Testis (tissue), 3 donors: Measurements from ENCODE around the gene IL17RE. TPM values are rescaled to one million over a fixed set of nuclear protein-coding genes. Genes with fewer than 3 reads are reported as not detected.
"Not testable (repeated sequence)": the region's sequence is repeated elsewhere in the genome, so short reads cannot be mapped to it uniquely, and the experiment has no call there.

Experiments used
- DNase-seq: peaks from one replicate; pipeline ENCODE4 v3.0.0-alpha.2; 2019
- H3K27ac ChIP-seq, 2 donors: fragments of 200-600 bp; sonication (generic); one replicate each; pipeline ENCODE4 v1.5.1; 2019
- H3K27me3 ChIP-seq: fragments of 200-600 bp; sonication (generic); one replicate; pipeline ENCODE4 v1.5.1; 2019
- H3K36me3 ChIP-seq: fragments of 200-600 bp; sonication (generic); one replicate; pipeline ENCODE4 v1.5.1; 2017; ENCODE audit warnings: low read depth; ENCODE audit errors: missing control alignments
- H3K4me1 ChIP-seq: fragments of 200-600 bp; sonication (generic); one replicate; pipeline ENCODE4 v1.5.1; 2019
- H3K4me3 ChIP-seq, 2 donors: fragments of 200-600 bp; sonication (generic); one replicate each; pipeline ENCODE4 v1.5.1; 2017 to 2019
- H3K9me3 ChIP-seq: fragments of 200-600 bp; sonication (generic); one replicate; pipeline ENCODE4 v1.5.1; 2017
- CTCF ChIP-seq, 3 experiments: fragments of 450-650 bp in 2 of 3; fragments of 200-600 bp in 1 of 3; sonication (generic) in 1 of 3; IDR thresholded peaks; one replicate each; pipeline ENCODE4 v1.5.1; 2016 to 2019; ENCODE audit warnings: antibody characterized with exemption in 3 of 3, mild to moderate bottlenecking in 2 of 3, moderate library complexity in 1 of 3
- POLR2A ChIP-seq: fragments of 450-650 bp; IDR thresholded peaks from one replicate; pipeline ENCODE4 v1.6.1; 2017; ENCODE audit warnings: antibody characterized with exemption, mild to moderate bottlenecking, moderate library complexity
- WGBS, 2 donors: methylation state at CpG; one replicate each; pipeline ENCODE4 v1.1.5; 2018; 5-methylcytosine and 5-hydroxymethylcytosine counted together
- intact Hi-C: fragments of 100-400 bp; cut with DNase I; formaldehyde crosslinking; loops from one replicate; pipeline ENCODE4 v1.15.1; 2023; ENCODE audit warnings: low total_unique reads
- polyA plus RNA-seq: library from polyadenylated mRNA; stranded (reverse); fragments of 350-450 nt; fragmentation: Illumina TruSeq; extraction: RNeasy Lipid Tissue Mini Kit (QIAGEN cat#74804); gene quantifications from one replicate; pipeline ENCODE4 v1.2.3, GENCODE V29; 2014; ENCODE audit warnings: low read depth, low replicate concordance; ENCODE audit not compliant: insufficient read depth
- total RNA-seq, 2 donors: library from RNA; depleted of rRNA; stranded (reverse); fragments of >200 nt; gene quantifications; one replicate each; pipeline ENCODE4 v1.2.3, GENCODE V29; 2016

Gene IL17RE
- total and polyA plus RNA-seq, 3 donors from 2014 or later = 0.43 to 1.8 (median 0.79) TPM

- Histone ChIP-seq H3K27ac (no peak overlapping the region), H3K36me3 (no peaks in the 10 kb centered on the region), H3K9me3 (no peaks in the 10 kb centered on the region), H3K4me1 (no peaks in the 10 kb centered on the region), H3K27me3 (no peaks in the 10 kb centered on the region), H3K4me3 (no peak overlapping the region)
- DNase-seq = no peak
- intact Hi-C loops = no loop called here
- TF ChIP-seq POLR2A (no peak), CTCF (IDR thresholded peaks at IDR 0.05) (no peak)
Observed at GRCh38 chr3:9875448-9875847, 27.2 kb upstream of the IL17RE start.

- H3K27me3 ChIP-seq, H3K4me3 ChIP-seq, H3K9me3 ChIP-seq, H3K4me1 ChIP-seq, DNase-seq, H3K27ac ChIP-seq, intact Hi-C loops, H3K36me3 ChIP-seq: not testable (repeated sequence)
- 79 to 96% methylated on average over 2 to 4 of the region's 4 CpGs for WGBS, 2 donors
Observed at GRCh38 chr3:9876255-9876654, 26.4 kb upstream of the IL17RE start.

- Histone ChIP-seq H3K4me1 (no peaks in the 10 kb centered on the region), H3K27ac (no peak overlapping the region), H3K36me3 (no peaks in the 10 kb centered on the region), H3K9me3 (no peaks in the 10 kb centered on the region), H3K4me3 (no peak overlapping the region), H3K27me3 (no peaks in the 10 kb centered on the region)
- no peak for DNase-seq
- no peak for TF ChIP-seq POLR2A
- TF ChIP-seq CTCF (IDR thresholded peaks at IDR 0.05) = no peak
- WGBS, 2 donors = 95 to 96% methylated on average over 8 to 12 of the region's 12 CpGs
- intact Hi-C loops = no loop called here
Observed at GRCh38 chr3:9876991-9877390, 25.7 kb upstream of the IL17RE start.

- intact Hi-C loops = no loop called here
- no peak for DNase-seq
- Histone ChIP-seq H3K9me3 (no peaks in the 10 kb centered on the region), H3K27ac (no peak overlapping the region), H3K4me1 (no peaks in the 10 kb centered on the region), H3K27me3 (no peaks in the 10 kb centered on the region), H3K4me3 (no peak overlapping the region), H3K36me3 (no peaks in the 10 kb centered on the region)
- no peak for TF ChIP-seq POLR2A
- TF ChIP-seq CTCF (IDR thresholded peaks at IDR 0.05) = no peak
- 63 to 68% methylated on average over 5 of the region's 5 CpGs for WGBS, 2 donors
Observed at GRCh38 chr3:9878700-9879099, 23.9 kb upstream of the IL17RE start.

- no peak for DNase-seq
- intact Hi-C loops = no loop called here
- H3K36me3 ChIP-seq = no peaks in the 10 kb centered on the region
- 83 to 97% methylated on average over 7 of the region's 7 CpGs for WGBS, 2 donors
- no peak for TF ChIP-seq POLR2A
- TF ChIP-seq CTCF (IDR thresholded peaks at IDR 0.05) = no peak
- no peaks in the 10 kb centered on the region for H3K27me3 ChIP-seq
- H3K9me3 ChIP-seq = no peaks in the 10 kb centered on the region
- no peak within 1 kb of the TSS for H3K4me3 ChIP-seq
- H3K27ac ChIP-seq = no peak within 1 kb of the TSS
- no peaks in the 10 kb centered on the region for H3K4me1 ChIP-seq
Observed at GRCh38 chr3:9879830-9880549, 22.7 kb upstream of the IL17RE start, which contains the start of gene CIDEC. CIDEC (minus strand) TSS chr3:9880253; CDS start chr3:9878486, 1,767 bp downstream.
